ENCODE data around the gene RIMS4. TPM values are rescaled to one million over a fixed set of nuclear protein-coding genes. Genes with fewer than 3 reads are reported as not detected.

RIMS4 gene
- total RNA-seq, 1 donor from 2014 or later = not detected

DNA sequence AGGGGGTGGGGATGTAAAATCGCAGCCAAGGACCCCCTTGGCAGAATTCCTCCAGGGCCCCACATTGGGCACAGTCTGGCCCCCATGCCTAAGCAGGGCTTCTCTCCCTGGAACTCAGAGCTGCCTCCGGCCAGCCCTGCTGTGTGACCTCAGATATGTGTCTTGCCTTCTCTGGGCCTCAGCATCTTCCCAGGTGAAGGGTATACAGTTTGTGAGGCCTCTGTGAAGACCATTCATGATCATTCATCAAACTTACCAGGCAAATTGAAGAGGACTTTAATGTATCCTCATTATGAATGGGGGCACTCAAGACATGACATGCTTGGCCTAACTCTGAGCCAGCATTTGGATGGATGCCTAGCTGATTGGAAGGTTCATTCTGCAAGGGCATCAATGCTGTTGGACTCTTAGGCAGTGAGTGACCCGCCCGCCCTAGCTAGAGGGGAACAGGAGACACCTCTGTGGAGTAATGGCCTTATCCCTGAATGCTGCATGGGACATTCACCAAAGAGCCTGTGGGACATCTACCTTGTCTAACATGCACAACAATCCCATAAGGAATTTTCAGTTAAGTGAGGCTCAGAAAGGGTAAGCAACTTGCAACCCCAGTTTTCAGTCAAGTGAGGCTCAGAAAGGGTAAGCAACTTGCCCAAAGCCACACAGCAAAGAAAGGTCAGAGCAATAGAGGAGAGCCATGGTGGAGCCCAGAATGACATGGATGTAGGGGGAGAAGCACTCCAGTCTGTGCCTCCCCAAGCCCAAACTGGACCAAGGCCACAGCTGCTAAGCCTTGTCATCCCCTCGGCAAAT lies 94.6 kb downstream of the RIMS4 start:
- DNase-seq = no peak

DNA sequence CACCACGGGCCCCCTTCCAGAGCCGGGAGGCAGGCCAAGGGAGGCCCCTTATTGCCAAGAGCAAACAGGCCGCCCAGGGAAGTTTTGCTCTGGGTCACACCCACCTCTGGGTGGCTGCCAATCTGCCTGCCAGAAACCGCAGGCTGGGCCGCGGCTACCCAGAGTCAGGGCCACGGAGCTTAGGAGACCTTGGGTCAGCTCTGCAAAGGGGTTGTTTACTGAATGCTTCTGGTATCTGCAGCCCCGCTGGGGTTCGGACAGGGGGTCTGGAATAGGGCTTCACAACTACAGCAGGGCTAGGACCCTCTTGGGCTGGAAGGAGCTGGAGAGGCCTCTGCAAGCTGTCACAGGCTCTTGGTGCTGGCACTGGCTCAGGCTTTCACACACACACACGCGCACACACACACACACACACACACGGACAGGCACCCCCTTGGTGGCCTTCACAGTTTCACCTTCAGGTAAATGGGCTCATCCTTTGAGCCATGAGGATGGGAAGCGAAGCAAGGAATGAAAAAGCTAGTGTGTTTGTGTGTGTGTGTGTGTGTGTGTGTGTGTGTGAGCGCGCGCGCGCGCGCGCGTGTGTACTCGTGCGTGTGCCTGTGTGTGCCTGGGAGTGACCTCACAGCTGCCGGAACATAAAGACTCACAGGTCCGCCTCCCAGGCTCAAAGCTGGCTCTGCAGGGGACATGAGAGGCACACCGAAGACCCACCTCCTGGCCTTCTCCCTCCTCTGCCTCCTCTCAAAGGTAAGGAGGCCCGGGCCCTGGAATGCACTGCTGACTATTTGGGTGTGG lies 95.4 kb downstream of the RIMS4 start, which contains the start of gene CCN5:
CCN5 (plus strand) TSS at position 669 of the 798 bp plus-strand sequence; CDS start at position 691, 22 bp downstream.
- peak; percentile 64 for DNase-seq

DNA sequence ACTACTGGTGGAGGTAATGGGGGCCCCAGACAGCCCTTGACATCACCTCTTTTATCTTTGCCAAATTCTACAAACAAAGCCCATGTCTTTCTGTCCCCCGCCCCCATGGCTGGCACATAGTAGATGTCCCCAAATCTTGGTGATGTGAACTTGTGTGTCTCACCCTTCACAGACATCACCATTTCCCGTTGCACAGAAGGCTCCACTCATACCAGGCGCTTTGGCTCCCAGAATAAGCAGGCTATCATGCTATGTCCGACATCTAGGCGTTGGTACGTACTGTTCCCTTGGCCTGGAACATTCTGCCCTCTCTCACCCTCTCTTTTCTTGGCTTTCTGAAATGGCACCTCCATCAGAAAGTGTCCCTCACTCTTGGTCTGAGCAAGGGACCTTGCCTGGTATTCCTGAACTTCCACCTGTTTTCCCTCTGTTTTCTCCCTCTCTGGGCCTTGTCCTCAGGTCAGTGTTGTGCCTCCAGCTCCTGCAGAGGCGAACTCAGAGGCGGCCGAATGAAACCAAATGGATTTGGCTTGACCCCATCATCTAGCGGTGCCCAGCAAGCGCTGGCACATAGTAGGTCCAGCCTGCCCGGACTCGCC lies 96.1 kb downstream of the RIMS4 start:
- no peak for DNase-seq

DNA sequence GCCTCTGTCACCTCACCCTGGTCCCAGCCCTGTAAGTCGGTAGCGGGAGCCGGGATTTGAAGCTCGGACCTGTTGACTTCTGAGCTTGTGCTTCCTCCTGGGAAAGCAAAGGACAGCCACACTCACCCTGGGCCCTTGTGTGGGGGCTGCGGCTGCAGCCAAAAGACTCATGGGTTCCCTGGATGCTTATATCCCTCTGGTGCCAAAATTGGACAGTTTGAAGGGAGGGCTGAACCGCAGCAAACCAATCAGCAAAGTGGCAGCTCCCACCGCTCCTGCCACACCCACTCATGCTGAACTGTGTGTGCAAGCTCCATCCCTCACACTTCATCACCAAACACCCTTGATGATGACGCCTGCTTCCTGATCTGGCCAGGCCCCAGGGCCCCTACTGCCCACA lies 99.1 kb downstream of the RIMS4 start:
- no peak for DNase-seq

DNA sequence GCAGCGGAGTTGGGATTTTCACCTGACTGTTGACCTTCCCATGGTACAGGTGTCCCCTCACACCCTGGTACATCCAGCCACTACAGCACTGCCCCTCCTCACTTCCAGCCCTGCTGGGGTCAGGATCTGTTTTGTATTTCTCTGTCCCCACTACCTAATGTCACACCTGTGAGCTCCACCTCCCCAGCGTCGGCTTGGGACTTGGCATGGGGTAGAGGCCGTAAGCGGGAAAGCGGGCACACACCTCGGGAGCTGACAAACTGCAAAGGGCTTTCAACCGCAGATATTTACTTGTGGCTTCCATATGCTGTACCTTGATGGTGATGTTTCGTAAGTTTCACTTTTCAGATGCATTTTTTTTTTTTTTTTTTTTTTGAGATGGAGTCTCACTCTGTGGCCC lies 100.5 kb downstream of the RIMS4 start:
- DNase-seq = no peak

DNA sequence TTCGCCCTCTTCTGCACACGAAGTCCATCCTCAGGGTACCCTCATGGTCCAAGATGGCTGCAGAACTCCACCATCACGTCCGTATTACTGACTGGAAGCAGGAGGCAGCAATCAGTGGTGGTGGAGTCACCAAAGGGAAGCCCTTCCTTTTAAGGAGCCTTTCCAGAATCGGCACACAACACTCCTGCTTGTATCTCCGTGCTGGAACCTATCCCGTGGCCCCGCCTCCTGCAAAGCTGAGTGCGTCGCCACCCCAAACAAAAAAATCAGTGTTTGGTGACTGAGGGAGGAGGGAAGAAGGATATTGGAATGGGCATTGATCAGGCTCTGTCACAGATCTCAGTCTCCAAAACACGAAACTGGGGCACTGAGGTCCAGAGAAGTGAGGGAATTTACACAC lies 101.0 kb downstream of the RIMS4 start:
- no peak for DNase-seq

DNA sequence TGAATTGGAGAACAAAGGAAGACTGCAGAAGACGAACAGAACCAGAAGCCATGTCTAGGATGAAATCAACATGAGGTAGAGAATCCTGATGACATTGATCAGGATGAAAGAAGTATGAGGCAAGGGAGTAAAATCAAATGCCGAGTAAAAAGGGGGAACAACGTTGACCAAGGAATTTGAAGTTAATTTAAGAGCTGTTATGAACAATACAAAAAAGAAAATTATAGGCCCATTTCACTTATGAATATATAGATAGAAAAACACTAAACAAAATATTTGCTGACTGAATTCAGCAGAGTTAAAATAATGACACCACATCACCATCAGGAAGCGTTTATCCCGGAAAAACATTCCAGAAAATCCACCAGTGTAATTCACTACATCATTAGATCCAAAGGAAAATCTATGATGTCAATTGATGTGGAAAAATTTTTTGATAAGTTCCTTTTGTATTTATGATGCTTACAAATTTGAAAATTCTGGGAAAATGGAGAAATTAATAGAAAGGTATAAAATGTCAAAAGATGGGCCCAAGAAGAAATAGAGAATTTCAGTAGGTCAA lies 103.2 kb downstream of the RIMS4 start:
- DNase-seq = no peak

DNA sequence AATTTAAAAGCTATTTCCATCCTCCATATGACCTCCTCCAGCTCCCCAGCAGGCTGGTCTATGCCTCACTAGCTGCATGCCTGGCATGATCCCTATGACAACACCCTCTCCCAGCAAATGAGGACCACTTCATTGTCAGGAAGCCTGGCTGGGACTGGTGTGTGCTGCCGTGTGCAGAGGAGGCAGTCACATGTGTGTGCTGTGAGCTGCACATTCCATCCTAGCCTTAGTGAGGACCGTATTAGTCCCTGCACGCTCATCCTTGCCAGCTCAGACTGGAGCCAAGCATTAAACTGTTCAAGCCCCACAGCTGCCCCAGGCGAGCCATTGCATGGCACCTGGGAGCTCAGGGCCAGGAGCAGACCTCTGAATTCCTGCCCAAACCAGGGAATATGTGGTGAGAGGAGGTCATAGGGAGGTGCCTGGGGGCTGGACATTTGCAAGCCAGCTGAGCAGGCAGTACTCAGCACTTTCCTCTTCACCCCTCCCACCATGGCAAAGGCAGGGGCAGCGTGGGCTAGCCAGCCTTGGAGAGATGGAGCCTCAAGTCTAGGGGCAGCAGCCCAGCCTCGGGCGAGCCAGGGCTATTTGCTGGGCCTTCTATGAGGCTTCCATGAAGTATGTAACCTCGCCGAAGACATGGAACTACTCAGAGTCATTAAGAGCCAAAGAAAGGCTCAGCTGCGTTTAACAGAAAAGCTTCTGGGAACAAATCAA lies 103.9 kb downstream of the RIMS4 start:
- no peak for DNase-seq

DNA sequence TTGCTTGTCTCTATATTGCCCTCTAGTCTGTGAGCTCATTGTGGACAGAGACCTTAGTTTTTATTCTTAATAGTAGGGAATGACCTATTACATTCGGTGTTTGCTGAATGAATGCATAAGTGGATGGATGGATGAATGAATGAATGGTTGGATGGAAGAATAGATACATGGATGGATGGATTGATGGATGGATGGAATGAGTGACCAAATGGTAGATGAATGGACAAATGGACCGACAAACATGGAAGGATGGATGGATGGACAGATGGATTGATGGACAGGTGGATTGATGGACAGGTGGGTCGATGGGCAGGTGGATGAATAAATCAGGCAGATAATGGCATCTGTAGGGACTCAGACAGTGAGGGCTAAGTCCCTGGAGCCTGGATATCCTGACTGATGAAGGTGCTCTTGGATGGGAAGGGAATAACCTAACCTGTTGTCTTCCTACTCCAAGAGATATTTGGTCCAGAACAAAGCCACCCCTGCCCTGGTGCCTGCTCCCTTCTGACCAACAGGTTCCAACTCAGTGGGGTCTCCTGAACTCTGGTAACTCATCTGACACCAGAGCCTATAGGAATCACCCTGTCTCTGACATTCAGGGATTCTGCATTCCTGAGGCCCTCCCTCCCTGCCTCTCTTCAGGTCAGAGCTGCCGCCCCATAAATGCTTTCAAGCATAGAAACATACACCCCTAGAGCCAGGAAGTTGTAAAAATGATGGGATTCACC lies 104.8 kb downstream of the RIMS4 start:
- no peak for DNase-seq

DNA sequence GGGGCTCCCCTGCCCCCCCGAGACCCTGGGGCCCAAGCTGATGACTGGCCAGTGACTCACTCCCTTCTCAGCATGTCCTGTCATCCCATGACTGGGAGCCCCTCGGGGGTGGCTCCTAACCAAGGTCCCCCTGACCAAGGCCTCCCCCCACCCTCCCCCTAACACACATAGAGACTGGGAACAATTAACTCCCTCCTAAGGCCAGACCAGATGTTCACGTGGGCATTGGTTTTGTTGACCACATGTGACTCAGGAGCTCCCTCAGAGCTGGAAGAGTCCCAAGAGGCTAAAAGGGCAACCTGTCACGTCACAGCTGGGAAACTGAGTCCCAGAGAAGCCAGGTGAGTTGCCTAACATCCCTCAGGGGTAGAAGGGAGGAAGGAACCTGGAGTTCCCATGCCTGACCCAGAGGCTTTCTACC lies 105.8 kb downstream of the RIMS4 start:
- no peak for DNase-seq

DNA sequence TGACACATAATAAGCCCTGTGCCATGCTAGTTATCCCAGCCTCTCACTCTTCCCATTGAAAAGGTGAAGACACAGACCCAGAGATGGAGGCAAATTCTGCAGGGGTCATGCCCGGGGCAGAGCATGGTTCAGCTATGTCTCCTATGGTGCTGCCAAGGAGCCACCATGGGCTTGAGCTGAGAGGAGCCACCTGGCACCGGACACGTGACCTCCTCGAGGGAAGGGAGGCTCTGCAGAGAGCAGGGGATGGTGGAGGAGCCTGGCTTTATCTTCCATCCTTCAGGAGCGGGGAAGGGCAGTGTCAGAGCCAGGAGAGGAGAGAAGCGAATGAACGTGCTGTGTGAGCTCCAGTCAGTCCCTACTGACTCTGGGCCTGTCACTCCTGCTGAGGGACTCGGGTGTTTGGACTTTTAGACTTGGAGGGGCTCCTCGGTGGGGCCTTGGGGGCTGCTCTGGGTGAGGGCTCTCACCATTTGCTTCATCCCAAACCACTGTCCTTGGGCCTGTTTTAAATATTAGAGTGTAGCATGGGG lies 106.3 kb downstream of the RIMS4 start:
- no peak for DNase-seq

DNA sequence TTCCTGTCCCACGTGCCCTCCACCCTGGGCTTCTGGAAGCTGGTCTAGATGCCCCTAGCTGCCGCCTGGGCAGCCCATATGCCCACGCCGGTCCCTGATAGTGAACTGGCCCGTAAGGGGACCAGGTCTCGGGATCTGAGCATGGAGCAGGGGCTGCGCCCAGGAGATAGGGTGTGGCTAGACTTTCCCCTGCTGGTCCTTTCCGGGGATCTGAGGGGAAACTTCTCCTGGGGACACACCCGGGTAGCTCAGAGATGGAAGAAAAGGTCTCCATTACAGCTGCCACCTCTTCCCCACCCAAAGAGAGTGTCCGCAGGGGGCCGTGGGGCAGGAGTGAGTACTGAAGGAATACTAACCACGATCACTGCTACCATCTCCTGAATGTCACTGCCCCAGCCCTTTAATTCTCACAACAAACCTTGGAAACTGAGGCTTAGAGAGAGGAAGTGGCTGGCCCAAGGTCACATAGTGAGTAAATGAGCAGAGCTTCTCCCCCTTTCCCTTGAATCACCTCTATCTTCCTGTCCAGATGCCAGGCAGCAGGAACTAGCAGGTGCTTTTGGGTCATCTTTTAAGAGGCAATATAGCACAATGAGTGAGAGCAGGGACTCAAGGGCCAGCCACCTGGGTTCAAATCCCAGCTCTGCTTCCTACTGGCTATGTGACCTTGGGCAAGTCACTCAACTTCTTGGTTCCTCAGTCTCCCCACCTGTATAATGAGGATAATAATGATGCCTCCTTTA lies 107.0 kb downstream of the RIMS4 start:
- DNase-seq = peak; percentile 40

DNA sequence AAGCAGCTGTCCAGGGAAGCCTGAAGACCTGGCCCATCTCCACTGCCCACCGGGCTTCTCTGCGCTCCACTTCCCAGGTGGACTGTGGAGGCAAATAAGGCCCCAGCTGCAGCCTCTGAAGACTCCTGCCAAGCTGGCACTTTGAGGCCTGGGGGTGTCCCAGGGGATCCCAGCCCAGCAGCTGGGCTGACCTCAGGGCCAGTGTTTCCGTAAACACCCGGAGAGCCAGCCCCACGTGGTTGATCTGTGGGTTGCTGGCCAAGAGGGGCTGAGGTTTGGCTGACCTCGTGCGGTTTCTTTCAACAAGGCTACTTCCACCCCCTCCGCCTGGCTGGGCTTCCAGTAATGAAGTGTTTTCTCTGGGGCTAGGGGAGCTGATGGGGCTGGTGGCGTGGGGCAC lies 107.6 kb downstream of the RIMS4 start:
- peak; percentile 95 for DNase-seq

DNA sequence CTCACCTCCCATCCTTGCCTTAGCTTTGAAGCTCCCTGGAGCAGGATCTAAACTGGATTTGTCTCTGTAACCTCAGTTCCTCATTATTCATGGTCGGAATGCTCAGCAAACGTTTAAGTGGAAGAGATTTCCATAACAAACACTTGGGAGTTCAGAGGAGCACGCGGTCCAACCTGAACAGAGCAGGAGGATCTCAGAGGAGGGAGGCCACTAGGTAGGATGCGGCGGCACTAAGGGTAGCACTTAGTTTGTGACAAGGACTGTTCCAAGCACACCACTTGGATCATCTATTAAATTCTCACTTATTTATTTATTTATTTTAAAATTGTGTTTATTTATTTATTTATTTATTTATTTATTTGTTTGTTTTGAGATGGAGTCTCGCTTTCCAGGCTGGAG lies 108.5 kb downstream of the RIMS4 start:
- no peak for DNase-seq

Other genes starting within 250 kb of the RIMS4 start
- gene PKIG, start 228.0 kb downstream of the RIMS4 start, total RNA-seq = 177 and 275 TPM in 2 replicates
- gene ADA, start 158.8 kb downstream of the RIMS4 start, total RNA-seq = 15.3 and 19.1 TPM in 2 replicates
- gene CCN5, start 95.2 kb downstream of the RIMS4 start, total RNA-seq = not detected in 2 replicates
- gene KCNK15, start 64.7 kb downstream of the RIMS4 start, total RNA-seq = 0.05 and 0.17 TPM in 2 replicates
- 137 and 188 TPM in 2 replicates for gene YWHAB, start 75.2 kb upstream of the RIMS4 start, total RNA-seq
- gene PABPC1L, start 99.5 kb upstream of the RIMS4 start, total RNA-seq = 1.3 and 2.6 TPM in 2 replicates
- 16.8 and 22.2 TPM in 2 replicates for gene TOMM34, start 149.9 kb upstream of the RIMS4 start, total RNA-seq
- gene STK4, start 156.0 kb upstream of the RIMS4 start, total RNA-seq = 24.4 and 26.2 TPM in 2 replicates